Esophagus squamous epithelium (tissue), 5 donors: ENCODE results near the gene DHRSX. TPM values are rescaled to one million over a fixed set of nuclear protein-coding genes. Genes with fewer than 3 reads are reported as not detected.

ENCODE experiments used
- DNase-seq: peaks from one replicate; lab custom pipeline; 2025; lab: John Stamatoyannopoulos, UW
- H3K27ac ChIP-seq, 4 donors: fragments of 200-600 bp; sonication (generic); one replicate each; pipeline ENCODE4 v1.5.1; 2016 to 2019; ENCODE audit warnings: mild to moderate bottlenecking in 1 of 4
- H3K27me3 ChIP-seq, 4 donors: fragments of 200-600 bp; sonication (generic); 1 replicate in 3 of 4; 2 replicates in 1 of 4; pipeline versions ENCODE4 v1.5.1 to v1.6.0; 2017 to 2021; ENCODE audit warnings: antibody characterized with exemption in 1 of 4
- H3K36me3 ChIP-seq, 3 donors: fragments of 200-600 bp; sonication (generic); one replicate each; pipeline ENCODE4 v1.5.1; 2016 to 2019
- H3K4me1 ChIP-seq, 3 donors: fragments of 200-600 bp; sonication (generic); one replicate each; pipeline ENCODE4 v1.5.1; 2017 to 2019
- H3K4me3 ChIP-seq, 4 donors: fragments of 200-600 bp; sonication (generic); 1 replicate in 3 of 4; 2 replicates in 1 of 4; pipeline ENCODE4 v1.5.1; 2016 to 2019; ENCODE audit warnings: mild to moderate bottlenecking in 2 of 4, moderate library complexity in 1 of 4
- H3K9me3 ChIP-seq, 3 donors: fragments of 200-600 bp; sonication (generic); one replicate each; pipeline ENCODE4 v1.5.1; 2016 to 2019
- POLR2A ChIP-seq, 4 donors: fragments of 450-650 bp; IDR thresholded peaks; one replicate each; pipeline ENCODE4 v1.6.1; 2017; ENCODE audit warnings: antibody characterized with exemption in 4 of 4, mild to moderate bottlenecking in 4 of 4, moderate library complexity in 3 of 4
- WGBS, 2 donors: methylation state at CpG; one replicate each; pipeline ENCODE4 v1.1.5; 2018; 5-methylcytosine and 5-hydroxymethylcytosine counted together
- intact Hi-C: fragments of 100-400 bp; cut with DNase I; formaldehyde crosslinking; loops from one replicate; pipeline ENCODE4 v1.15.0; 2022
- total RNA-seq, 4 donors: library from RNA; depleted of rRNA; stranded (reverse); fragments of >200 nt; gene quantifications; one replicate each; pipeline ENCODE4 v1.1.0, GENCODE V29; 2016
- TF ChIP-seq, protein P1 (sequence below), 6 experiments: fragments of 450-650 bp in 4 of 6; fragments of 200-600 bp in 2 of 6; sonication (generic) in 2 of 6; IDR thresholded peaks; one replicate each; pipeline ENCODE4 v1.5.1; 2016 to 2019; ENCODE audit warnings: antibody characterized with exemption in 6 of 6, mild to moderate bottlenecking in 4 of 6, moderate library complexity in 4 of 6
- donor health status: DM: yes; HTN: yes; CAD: no.

The DHRSX gene
- total RNA-seq, 4 donors from 2014 or later: 4.1 to 12.2 (median 8.0) TPM

DNA sequence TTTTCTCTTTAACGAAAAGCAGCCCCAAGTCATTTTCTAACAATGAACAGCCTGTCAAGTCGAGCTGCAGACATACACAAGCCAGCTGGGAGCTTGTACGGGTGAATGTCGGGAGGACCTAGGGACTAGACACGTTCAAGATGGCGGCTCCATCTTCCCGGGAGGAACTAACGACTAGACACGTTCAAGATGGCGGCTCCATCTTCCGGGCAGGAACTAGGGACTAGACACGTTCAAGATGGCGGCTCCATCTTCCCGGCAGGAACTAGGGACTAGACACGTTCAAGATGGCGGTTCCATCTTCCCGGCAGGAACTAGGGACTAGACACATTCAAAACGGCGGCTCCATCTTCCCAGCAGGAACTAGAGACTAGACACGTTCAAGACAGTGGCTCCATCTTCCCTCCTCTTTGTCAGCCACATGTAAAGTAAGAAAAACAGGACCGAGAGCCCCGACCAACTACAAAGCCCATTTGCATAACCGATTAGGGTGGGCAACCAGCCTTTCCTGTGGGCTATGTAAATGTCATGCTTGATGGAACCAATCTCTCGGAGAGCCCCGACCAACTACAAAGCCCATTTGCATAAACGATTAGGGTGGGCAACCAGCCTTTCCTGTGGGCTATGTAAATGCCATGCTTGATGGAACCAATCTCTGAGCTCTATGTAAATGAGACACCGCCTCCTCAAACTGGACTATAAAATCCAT, 175.5 kb downstream of the DHRSX start:
- no peak for DNase-seq
- TF ChIP-seq POLR2A (IDR thresholded peaks at IDR 0.05): no peak
- TF ChIP-seq, protein P1, sequence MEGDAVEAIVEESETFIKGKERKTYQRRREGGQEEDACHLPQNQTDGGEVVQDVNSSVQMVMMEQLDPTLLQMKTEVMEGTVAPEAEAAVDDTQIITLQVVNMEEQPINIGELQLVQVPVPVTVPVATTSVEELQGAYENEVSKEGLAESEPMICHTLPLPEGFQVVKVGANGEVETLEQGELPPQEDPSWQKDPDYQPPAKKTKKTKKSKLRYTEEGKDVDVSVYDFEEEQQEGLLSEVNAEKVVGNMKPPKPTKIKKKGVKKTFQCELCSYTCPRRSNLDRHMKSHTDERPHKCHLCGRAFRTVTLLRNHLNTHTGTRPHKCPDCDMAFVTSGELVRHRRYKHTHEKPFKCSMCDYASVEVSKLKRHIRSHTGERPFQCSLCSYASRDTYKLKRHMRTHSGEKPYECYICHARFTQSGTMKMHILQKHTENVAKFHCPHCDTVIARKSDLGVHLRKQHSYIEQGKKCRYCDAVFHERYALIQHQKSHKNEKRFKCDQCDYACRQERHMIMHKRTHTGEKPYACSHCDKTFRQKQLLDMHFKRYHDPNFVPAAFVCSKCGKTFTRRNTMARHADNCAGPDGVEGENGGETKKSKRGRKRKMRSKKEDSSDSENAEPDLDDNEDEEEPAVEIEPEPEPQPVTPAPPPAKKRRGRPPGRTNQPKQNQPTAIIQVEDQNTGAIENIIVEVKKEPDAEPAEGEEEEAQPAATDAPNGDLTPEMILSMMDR (IDR thresholded peaks at IDR 0.05): no peak
- Histone ChIP-seq H3K36me3 (no peaks in the 10 kb centered on the region), H3K4me1 (peaks cover 0 to 10% (median 5%) of the 10 kb centered on the region in 3 donors), H3K27ac (peak overlapping the region in 2 of 4 donors; percentile 8 to 66), H3K27me3 (no peaks in the 10 kb centered on the region), H3K9me3 (no peaks in the 10 kb centered on the region), H3K4me3 (peak overlapping the region in 2 of 4 donors; percentile 37 to 66)
- WGBS, 2 donors: 30 to 73% methylated on average over 16 to 25 of the region's 27 CpGs
- intact Hi-C loops: no loop called here

DNA sequence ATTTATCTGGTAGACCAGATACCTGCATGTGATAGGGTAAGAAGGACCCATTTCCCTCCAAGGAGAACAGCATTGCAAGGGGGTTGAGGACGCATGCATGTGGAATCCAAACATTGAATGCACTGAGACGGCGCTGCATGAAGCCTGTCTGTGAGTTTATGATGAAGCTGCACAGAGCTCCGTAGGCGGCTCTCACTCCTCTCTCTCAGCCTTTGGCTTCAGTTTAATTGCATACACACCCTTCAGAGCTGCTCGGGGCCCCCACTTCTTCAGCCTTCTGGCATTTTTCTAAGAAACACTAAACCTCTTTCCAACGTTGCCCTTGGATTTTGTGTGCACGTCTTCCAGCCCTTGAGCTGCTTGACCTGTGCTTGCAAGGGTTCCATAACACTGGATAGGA, 176.6 kb downstream of the DHRSX start:
- Histone ChIP-seq H3K27ac (no peak overlapping the region), H3K4me1 (peaks cover 0 to 10% (median 5%) of the 10 kb centered on the region in 3 donors), H3K27me3 (no peaks in the 10 kb centered on the region), H3K4me3 (no peak overlapping the region), H3K9me3 (no peaks in the 10 kb centered on the region), H3K36me3 (no peaks in the 10 kb centered on the region)
- no peak for DNase-seq
- TF ChIP-seq POLR2A (IDR thresholded peaks at IDR 0.05): no peak
- TF ChIP-seq, protein P1 (IDR thresholded peaks at IDR 0.05): no peak
- WGBS, 2 donors: 84 to 91% methylated on average over 8 of the region's 8 CpGs
- intact Hi-C loops: no loop called here

DNA sequence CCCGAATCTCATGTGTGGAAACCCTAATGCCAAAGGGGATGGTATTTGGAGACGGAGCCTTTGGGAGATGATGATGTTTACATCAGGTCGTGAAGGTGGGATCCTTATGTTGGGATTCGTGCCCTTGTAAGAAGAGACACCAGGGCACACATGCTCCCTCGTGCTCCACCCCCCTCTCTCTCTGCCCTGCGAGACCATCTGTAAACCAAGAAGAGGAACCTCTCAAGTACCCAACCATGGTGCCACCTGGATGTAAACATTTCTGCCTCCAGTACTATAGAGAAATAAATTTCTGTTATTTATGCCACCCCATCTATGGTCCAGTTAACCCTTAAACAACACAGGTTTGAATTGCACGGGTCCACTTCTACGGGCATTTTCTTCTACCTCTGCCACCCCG, 179.4 kb downstream of the DHRSX start:
- Histone ChIP-seq H3K9me3 (no peaks in the 10 kb centered on the region), H3K36me3 (no peaks in the 10 kb centered on the region), H3K27me3 (no peaks in the 10 kb centered on the region), H3K4me1 (peaks cover 0 to 10% (median 5%) of the 10 kb centered on the region in 3 donors), H3K4me3 (no peak overlapping the region), H3K27ac (peak overlapping the region in 1 of 4 donors; percentile 70)
- TF ChIP-seq, protein P1 (IDR thresholded peaks at IDR 0.05): no peak
- TF ChIP-seq POLR2A (IDR thresholded peaks at IDR 0.05): no peak
- DNase-seq: no peak
- intact Hi-C loops: no loop called here
- WGBS, 2 donors: 77 to 84% methylated on average over 9 of the region's 9 CpGs

DNA sequence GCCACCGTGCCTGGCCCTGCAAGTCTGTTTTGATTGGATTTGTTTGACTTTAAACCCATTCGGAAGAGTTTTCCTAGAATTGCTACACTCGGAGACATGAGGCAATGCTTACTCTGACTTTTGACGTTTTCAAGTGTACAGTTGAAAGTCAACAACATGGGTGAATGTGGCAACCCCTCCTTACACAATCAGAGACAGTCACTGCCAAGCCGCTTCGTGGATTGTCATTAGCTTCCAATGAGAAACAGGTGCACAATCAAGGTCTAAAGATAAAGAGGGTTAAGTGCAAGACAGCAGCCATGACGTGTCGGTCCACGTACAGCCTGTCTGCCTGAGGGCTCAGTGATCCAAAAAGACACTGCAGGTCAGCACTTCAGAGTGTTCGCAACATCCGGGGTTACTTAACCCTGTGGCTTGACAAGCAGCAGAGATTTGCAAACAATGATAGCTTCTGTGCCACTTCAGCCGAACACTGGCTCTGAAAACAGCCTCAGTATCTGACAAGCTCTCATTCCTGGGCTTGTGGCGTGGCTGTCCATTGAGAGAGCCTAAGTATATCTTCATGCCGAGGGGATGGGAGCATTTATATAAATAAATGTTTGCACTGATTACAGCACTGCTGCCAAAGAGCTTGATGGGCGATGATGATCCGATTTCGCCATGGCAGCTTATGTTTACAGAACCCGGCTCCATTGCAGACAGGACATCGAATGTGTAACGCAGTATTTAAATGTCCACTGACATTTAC, 180.0 kb downstream of the DHRSX start:
- intact Hi-C loops: no loop called here
- H3K4me3 ChIP-seq: no peak overlapping the region
- H3K36me3 ChIP-seq: no peaks in the 10 kb centered on the region
- peaks cover 0 to 10% (median 5%) of the 10 kb centered on the region in 3 donors for H3K4me1 ChIP-seq
- no peak for DNase-seq
- no peaks in the 10 kb centered on the region for H3K9me3 ChIP-seq
- TF ChIP-seq, protein P1 (IDR thresholded peaks at IDR 0.05): no peak
- TF ChIP-seq POLR2A (IDR thresholded peaks at IDR 0.05): no peak
- 42 to 54% methylated on average over 16 to 19 of the region's 20 CpGs for WGBS, 2 donors
- peak overlapping the region in 1 of 4 donors; percentile 70 for H3K27ac ChIP-seq
- no peaks in the 10 kb centered on the region for H3K27me3 ChIP-seq

DNA sequence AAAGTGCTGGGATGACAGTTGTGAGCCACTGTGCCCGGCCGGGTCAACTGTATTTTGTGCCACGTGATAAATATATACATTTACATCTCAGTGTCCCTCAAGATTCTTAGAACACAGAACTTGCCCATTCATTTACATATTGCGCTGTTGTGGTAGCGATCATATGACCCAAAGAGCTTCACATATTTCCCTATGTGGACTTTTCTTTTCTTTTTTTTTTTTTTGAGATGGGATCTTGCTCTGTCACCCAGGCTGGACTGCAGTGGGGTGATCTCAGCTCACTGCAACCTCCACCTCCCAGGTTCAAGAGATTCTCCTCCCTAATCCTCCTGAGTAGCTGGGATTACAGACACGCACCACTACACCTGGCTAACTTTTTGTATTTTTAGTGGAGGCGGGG, 180.7 kb downstream of the DHRSX start:
- Histone ChIP-seq H3K36me3 (no peaks in the 10 kb centered on the region), H3K27ac (no peak overlapping the region)

More for the DNA sequence above, 180.7 kb downstream of the DHRSX start:
- H3K4me1 ChIP-seq: peaks cover 0 to 10% (median 5%) of the 10 kb centered on the region in 3 donors
- no peaks in the 10 kb centered on the region for H3K27me3 ChIP-seq
- WGBS, 2 donors: 91 to 93% methylated on average over 7 of the region's 7 CpGs
- H3K9me3 ChIP-seq: no peaks in the 10 kb centered on the region
- no peak overlapping the region for H3K4me3 ChIP-seq
- no peak for DNase-seq
- intact Hi-C loops: no loop called here
- TF ChIP-seq POLR2A (IDR thresholded peaks at IDR 0.05): no peak
- TF ChIP-seq, protein P1 (IDR thresholded peaks at IDR 0.05): no peak
